GM18873 (cell line): ENCODE measurements around the gene ATG4D.
"Not testable (repeated sequence)": the region's sequence is repeated elsewhere in the genome, so short reads cannot be mapped to it uniquely, and the experiment has no call there.

Source experiments
- ATAC-seq: cut with Tn5 transposase; IDR thresholded peaks from one replicate; pipeline ENCODE4 v1.9.1; 2021; ENCODE audit warnings: mild to moderate bottlenecking, moderate library complexity, moderate number of reproducible peaks; ENCODE audit not compliant: unreplicated experiment, low FRiP score

The ATG4D gene

DNA sequence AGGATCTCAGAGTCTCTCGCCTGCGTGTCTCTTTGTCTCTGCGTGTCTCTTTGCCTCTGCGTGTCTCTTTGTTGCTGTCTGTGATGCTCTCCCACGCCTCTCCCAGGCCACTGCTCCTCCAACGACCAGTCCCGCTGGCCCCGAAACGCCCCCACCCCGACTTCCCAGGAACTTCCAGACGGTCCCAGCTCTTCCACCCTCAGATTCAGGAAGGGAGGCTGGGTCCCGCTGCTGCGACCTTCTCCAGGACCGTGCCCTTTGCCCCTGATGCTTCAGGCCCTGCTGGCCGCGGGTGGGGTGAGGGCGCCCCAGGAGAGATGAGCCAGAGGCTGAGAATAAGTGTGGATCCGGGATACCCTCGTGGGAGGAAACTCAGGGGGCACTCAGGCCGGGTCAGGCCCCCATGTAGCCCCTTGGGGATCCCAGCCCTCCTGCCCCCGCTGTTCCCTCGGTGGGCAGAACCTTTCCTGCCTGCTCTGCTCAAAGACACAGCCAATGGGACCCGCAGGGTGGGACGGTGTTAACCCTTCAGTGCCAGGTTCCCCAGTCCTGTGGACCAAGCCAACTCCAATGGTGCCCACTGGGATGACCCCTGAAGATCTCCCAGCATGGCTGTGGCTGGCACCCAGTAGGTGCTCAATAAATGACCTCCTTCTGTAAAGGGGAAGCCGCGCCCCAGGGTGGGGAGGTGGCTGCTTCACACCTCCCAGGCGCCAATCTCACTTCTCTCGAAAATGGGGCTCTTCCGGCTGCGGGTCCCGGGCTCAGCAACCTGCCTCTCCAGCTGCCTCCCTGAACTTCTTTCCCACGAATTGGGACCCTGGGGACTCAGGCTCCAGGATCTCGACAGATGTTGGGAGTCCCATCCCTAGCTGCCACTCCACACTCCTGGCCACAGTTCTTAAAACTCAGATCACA lies 25.0 kb upstream of the ATG4D start:
- no peak for ATAC-seq

DNA sequence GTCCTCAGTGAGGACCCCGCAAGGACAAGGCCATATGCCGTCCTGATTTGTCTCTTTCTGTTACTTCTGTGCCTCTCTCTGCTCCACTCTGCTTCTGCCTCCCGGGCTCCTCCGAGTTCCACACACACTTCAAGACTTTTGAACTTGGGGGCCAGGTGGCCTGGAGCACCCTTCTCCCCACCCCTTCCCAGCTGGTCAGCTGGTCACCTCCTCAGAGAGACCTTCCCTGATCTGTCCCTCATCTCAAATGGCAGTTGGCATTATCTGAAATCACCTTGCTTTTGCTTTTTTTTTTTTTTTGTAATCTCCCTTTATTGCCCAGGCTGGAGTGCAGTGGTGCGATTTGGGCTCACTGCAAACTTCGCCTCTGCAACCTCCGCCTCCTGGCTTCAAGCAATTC lies 24.3 kb upstream of the ATG4D start:
- no peak for ATAC-seq

GRCh38 chr19:10520652-10521318 lies 22.9 kb upstream of the ATG4D start:
- no peak for ATAC-seq

DNA sequence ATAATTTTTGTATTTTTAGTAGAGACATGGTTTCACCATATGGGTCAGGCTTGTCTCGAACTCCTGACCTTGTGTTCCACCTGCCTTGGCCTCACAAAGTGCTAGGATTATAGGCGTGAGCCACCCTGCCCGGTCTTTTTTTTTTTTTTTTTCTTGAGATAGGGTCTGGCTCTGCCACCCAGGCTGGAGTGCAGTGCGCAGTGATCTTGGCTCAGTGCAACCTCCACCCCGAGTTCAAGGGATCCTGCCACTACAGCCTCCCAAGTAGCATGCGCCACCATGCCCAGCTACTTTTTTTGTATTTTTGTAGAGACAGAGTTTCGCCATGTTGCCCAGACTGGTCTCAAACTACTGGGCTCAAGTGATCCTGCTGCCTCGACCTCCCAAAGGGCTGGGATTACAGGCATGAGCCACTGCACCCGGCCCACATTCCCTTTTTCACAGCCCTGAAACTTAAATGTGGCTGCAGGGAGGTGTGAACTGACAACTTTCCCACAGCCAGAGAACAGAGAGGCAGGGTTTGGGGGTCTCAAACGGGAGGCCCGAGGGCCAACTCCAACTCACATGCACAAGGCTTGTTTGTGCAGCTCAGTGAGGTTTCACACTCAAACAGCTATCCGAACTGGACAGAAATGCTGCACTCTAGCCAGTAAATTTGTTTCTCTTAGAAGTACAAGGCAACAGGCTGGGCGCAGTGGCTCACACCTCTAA lies 22.1 kb upstream of the ATG4D start:
- no peak for ATAC-seq

DNA sequence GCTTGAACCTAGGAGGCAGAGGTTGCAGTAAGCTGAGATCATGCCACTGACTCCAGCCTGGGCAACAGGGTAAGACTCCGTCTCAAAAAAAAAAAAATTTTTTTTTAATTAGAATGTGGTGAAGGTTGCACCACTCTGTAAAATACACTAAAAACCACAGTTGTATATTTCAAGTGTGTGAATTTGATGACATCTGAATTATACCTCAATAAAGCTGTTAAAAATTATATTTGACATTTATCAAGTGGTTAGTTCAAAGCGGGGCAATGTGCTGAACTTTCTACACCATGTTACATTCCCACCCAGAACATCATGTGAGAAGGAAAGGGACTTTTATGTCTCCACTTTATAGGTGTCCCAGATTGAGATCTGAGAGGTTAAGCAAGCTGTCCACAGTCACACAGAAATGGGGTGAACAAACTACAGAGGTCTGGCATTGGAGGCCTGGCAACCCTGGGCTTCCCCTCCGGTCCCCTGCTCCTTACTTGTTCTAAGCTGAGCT lies 20.5 kb upstream of the ATG4D start:
- ATAC-seq, result no peak

GRCh38 chr19:10525636-10526035 lies 18.1 kb upstream of the ATG4D start:
- ATAC-seq, result no peak

DNA sequence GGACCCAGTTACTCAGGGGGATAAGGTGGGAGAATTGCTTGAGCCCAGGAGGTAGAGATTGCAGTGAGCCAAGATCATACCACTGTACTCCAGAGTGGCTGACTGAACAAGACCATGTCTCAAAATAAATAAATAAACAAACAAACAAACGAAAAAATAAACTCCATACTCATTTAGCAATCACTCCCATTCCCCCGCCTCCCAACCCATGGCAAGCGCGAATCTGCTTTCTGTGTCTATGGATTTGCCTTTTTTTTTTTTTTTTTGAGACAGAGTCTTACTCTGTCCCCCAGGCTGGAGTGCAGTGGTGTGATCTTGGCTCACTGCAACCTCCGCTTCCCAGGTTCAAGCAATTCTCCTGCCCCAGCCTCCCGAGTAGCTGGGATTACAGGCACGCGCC lies 16.8 kb upstream of the ATG4D start:
- ATAC-seq, result not testable (repeated sequence)

DNA sequence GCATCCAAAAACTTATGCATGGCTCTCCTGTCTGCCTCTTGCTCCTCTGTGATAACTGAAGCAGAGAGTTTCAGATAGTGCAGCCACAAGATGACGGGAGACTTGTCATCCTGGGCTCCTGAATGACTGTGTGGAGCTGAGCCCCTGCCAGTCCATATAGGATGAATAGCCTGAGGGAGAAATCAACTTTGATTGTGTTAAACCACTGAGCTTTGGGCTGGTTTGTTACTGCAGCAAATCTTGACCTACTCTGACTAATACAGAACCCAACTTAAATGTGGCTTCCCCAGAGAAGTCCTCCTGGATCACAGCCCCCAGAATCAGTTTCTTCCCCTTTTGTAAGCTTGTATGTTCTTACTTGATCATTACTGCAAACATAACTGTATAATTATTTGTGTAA lies 11.2 kb upstream of the ATG4D start:
- ATAC-seq, result no peak

DNA sequence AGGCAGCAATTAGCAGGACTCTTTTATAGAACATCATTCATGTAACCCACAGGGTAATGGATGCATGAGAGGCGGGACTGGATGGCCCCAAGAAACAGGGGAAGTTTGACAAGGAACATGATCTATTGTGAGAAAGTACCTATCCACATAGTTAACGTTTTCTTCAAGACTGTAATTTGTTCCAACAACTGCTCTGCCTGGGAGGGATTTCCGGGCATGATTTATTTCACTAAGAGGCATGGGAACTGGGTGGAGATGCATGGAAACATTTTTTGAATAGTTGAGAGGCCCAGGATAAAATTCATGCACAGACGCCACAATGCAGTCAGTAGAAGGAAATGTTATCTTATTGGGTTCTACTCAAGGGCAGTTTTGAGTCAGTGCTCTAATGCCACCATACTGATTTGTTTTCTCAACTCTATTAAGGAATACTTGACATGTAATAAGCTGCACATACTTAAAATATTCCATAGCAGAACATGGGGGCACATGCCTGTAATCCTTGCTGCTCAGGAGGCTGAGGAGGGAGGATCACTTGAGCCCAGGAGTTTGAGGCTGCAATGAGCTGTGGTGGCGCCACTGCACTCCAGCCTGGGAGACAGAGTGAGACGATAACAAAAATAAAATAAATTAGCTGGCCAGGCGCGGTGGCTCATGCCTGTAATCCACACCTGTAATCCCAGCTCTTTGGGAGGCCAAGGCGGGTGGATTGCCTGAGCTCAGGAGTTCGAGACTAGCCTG lies 9.9 kb upstream of the ATG4D start:
- no peak for ATAC-seq

DNA sequence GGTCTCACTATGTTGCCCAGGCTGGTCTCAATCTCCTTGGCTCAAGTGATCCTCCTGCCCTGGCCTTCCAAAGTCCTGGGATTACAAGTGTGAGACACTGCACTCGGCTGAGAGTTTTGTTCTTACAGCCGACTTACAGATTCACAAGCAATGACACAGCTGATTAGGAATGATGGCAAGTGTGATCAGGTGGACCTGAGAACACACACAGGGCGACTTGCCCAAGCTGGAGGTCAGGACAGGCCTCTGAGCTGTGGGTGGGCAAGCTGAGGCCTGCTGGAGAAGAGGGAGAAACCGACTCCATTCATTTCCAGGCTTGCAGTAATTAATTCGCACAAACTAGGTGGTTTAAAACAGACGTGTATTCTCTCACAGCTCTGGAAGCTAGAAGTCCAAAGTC lies 8.1 kb upstream of the ATG4D start:
- no peak for ATAC-seq

GRCh38 chr19:10537668-10538067 lies 6.0 kb upstream of the ATG4D start:
- no peak for ATAC-seq

DNA sequence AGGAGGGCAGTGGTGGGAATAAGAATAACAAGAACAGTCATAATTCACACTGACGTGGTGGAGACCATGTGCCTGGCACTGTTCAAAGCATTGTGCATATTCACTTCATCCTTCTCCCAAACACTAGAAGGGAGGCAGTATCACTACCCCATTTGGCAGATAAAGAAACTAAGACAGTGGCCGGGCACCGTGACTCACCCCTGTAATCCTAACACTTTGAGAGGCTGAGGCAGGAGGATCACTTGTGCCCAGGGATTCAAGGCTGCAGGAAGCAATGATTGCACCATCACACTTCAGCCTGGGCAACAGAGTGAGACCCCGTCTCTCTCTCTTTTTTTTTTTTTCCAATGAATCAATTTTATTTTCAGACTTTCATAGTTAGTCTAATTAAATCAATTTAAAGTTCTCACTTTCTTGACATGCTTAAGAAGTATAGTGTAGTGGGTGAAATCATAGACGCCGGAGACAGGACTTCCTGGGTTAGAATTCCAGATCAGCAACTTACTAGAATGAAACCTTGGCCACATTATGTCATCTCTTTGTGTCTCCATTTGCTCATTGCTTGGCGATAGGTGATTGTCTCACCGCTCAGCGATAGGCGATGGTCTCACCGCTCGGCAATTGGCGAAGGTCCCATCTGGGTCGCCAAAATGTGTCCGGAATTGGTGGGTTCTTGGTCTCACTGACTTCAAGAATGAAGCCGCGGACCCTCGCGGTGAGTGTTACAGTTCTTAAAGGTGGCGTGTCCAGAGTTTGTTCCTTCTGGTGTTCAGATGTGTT lies 5.3 kb upstream of the ATG4D start:
- ATAC-seq, result no peak

DNA sequence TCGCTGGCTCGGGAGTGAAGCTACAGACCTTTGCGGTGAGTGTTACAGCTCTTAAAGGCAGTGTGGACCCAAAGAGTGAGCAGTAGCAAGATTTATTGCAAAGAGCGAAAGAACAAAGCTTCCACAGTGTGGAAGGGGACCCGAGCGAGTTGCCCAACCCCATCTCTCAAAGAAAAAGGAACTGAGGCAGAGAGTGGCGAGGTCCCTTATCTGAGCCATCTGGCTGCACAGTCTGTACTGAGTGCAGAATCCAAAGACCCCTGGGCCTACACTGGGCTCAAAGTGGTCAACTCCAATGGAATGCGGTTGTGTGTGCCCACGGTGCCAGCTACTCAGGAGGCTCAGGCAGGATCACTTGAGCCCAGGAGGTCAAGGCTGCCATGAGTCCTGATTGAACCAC lies 4.7 kb upstream of the ATG4D start:
- ATAC-seq, result not testable (repeated sequence)

GRCh38 chr19:10543059-10543419 lies 665 bp upstream of the ATG4D start:
- ATAC-seq, result no peak

GRCh38 chr19:10544242-10544752 lies 593 bp downstream of the ATG4D start:
- no peak for ATAC-seq

DNA sequence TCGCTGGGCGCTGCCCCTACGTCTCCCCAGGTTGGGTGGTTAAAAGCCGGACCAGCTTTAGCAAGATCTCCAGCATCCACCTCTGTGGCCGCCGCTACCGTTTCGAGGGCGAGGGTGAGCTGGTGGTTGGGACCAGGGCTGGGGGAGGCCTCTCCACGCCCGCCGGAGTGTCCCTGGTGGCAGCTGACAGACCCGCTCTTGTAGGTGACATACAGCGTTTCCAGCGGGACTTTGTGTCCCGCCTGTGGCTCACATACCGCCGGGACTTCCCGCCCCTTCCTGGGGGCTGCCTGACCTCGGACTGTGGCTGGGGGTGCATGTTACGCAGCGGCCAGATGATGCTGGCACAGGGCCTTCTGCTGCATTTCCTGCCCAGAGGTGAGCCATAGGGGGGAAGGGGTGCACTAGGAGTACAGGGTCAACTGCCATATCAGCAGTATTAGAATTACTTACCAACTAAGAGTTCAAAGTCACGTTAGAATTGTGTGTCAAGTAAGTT lies 1.1 kb downstream of the ATG4D start:
- ATAC-seq, result no peak

DNA sequence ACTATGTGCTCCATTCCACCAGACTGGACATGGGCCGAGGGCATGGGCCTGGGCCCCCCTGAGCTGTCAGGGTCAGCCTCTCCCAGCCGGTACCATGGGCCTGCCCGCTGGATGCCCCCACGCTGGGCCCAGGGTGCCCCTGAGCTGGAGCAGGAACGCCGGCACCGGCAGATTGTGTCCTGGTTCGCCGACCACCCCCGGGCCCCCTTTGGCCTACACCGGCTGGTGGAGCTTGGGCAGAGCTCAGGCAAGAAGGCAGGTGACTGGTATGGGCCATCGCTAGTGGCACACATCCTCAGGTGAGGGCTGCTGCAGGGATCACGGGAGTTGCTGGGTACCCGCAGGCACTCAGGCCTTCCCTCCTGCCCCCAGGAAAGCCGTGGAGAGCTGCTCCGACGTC lies 3.1 kb downstream of the ATG4D start:
- ATAC-seq, result no peak

DNA sequence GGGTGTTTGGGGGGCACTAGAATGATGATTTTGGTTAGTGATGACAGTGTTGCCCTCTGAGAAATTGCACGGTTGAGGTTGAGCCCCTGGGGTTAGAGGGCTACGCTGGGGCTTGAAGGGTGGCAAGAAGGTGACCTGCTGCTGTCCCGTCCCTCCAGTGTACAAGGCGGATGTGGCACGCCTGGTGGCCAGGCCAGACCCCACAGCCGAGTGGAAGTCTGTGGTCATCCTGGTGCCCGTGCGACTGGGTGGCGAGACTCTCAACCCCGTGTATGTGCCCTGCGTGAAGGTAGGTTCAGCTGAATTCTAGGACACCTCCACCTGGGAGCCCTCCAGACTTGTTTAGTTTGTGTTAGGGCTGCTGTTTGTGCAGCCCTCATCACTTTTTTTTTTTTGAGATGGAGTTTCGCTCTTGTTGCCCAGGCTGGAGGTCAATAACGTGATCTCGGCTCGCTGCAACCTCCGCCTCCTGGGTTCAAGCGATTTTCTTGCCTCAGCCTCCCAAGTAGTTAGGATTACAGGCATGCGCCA lies 5.1 kb downstream of the ATG4D start:
- ATAC-seq, result no peak

- ATAC-seq, result no peak
These were observed 6.0 kb downstream of the ATG4D start for GRCh38 chr19:10549733-10550132.
